Transverse colon (tissue), 4 donors: ENCODE results near the gene DHRS7. TPM values are rescaled to one million over a fixed set of nuclear protein-coding genes. Genes with fewer than 3 reads are reported as not detected.

Experiments used
- DNase-seq: peaks from one replicate; pipeline ENCODE4 v3.0.0-alpha.2; 2019
- H3K27ac ChIP-seq, 4 donors: fragments of 200-600 bp; sonication (generic); 2 replicates each; pipeline ENCODE4 v1.5.1; 2016 to 2018; ENCODE audit warnings: inconsistent platforms in 4 of 4
- H3K27me3 ChIP-seq: fragments of 200-600 bp; sonication (generic); 2 replicates; pipeline ENCODE4 v1.5.1; 2017; ENCODE audit warnings: inconsistent platforms
- H3K36me3 ChIP-seq, 4 donors: fragments of 200-600 bp; sonication (generic); 2 replicates each; pipeline ENCODE4 v1.5.1; 2017 to 2019; ENCODE audit warnings: inconsistent platforms in 4 of 4
- H3K4me1 ChIP-seq, 4 donors: fragments of 200-600 bp; sonication (generic); 2 replicates each; pipeline ENCODE4 v1.5.1; 2017 to 2020; ENCODE audit warnings: inconsistent platforms in 4 of 4
- H3K4me3 ChIP-seq, 4 donors: fragments of 200-600 bp; sonication (generic); 1 replicate in 1 of 4; 2 replicates in 3 of 4; pipeline versions ENCODE4 v1.5.1 to v1.6.1; 2017 to 2019; ENCODE audit warnings: inconsistent platforms in 4 of 4
- H3K9me3 ChIP-seq, 2 donors: fragments of 200-600 bp; sonication (generic); 2 replicates each; pipeline ENCODE4 v1.5.1; 2017 to 2019; ENCODE audit warnings: inconsistent platforms in 2 of 2
- EP300 ChIP-seq: sonication (generic); formaldehyde crosslinking; IDR thresholded peaks from one replicate; pipeline ENCODE4 v1.6.1; 2017; ENCODE audit warnings: antibody characterized with exemption, low read depth
- POLR2A ChIP-seq: fragments of 450-650 bp; IDR thresholded peaks from one replicate; pipeline ENCODE4 v1.6.1; 2016; ENCODE audit warnings: antibody characterized with exemption, mild to moderate bottlenecking, moderate library complexity
- POLR2AphosphoS5 ChIP-seq, 3 donors: sonication (generic); formaldehyde crosslinking; IDR thresholded peaks; one replicate each; pipeline ENCODE4 v1.6.1; 2016; ENCODE audit warnings: antibody characterized with exemption in 3 of 3
- WGBS, 2 donors: methylation state at CpG; one replicate each; pipeline ENCODE4 v1.1.5; 2018; ENCODE audit warnings: low coverage in 1 of 2; 5-methylcytosine and 5-hydroxymethylcytosine counted together
- in situ Hi-C, 4 donors: fragments of 200-750 bp; cut with MboI; loops; one replicate each; pipeline versions ENCODE4 v1.15.0 to v1.15.1; 2017; ENCODE audit warnings: low sequenced_read_pairs in 3 of 4, low pct_ligation_motif_present in 1 of 4, low pct_unique_long_range_greater_than_20kb in 1 of 4
- intact Hi-C: fragments of 100-400 bp; cut with DNase I; formaldehyde crosslinking; loops from one replicate; pipeline ENCODE4 v1.15.1; 2023; ENCODE audit warnings: low total_unique reads
- total RNA-seq, 4 donors: library from RNA; depleted of rRNA; stranded (reverse); fragments of >200 nt; gene quantifications; one replicate each; pipeline ENCODE4 v1.1.0, GENCODE V29; 2016
- TF ChIP-seq, protein P1 (sequence below), 5 experiments: fragments of 200-600 bp in 3 of 5; fragments of 450-650 bp in 2 of 5; sonication (generic) in 3 of 5; IDR thresholded peaks; 1 replicate in 2 of 5; 2 replicates in 3 of 5; pipeline ENCODE4 v1.5.1; 2016 to 2017; ENCODE audit warnings: antibody characterized with exemption in 5 of 5, inconsistent platforms in 3 of 5, mild to moderate bottlenecking in 2 of 5, moderate library complexity in 1 of 5

DHRS7 gene
- total RNA-seq, 4 donors from 2014 or later: 22.4 to 154 (median 82.8) TPM

DNA sequence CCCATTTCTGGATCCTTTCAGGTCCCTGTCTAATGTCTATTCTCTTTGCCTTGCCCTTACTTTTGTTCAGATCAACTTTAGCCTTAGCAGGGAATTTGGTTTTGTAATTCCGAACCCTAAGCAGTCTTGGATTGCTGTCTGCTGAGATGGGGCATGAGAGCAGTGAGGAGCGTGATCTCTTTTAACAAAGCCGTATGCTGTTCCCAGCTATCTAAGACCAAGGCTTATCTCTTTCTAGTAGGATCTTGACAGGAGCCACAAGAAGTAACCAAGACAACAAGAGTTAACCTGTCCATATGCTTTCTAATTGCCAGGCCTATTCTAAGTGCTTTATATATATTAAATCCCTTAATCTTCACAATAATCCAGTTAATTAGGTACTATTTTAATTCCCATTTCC lies 4.5 kb upstream of the DHRS7 start:
- Histone ChIP-seq H3K27me3 (no peaks in the 10 kb centered on the region), H3K36me3 (no peaks in the 10 kb centered on the region), H3K27ac (no peak overlapping the region), H3K4me3 (no peak overlapping the region), H3K9me3 (no peaks in the 10 kb centered on the region), H3K4me1 (peaks cover 0 to 13% (median 6%) of the 10 kb centered on the region in 4 donors)
- in situ Hi-C loops (loop anchor here in 1 of 4 donors (10.0 kb wide), 1 partner anchor 85 kb away; no protein-coding TSS in a partner anchor), intact Hi-C loops (loop anchor here (10.0 kb wide), 1 partner anchor 75 kb away; the partner anchor contains the start of gene PCNX4)
- TF ChIP-seq POLR2A (no peak), EP300 (no peak), POLR2AphosphoS5 (IDR thresholded peaks at IDR 0.05) (no peak)
- TF ChIP-seq, protein P1, sequence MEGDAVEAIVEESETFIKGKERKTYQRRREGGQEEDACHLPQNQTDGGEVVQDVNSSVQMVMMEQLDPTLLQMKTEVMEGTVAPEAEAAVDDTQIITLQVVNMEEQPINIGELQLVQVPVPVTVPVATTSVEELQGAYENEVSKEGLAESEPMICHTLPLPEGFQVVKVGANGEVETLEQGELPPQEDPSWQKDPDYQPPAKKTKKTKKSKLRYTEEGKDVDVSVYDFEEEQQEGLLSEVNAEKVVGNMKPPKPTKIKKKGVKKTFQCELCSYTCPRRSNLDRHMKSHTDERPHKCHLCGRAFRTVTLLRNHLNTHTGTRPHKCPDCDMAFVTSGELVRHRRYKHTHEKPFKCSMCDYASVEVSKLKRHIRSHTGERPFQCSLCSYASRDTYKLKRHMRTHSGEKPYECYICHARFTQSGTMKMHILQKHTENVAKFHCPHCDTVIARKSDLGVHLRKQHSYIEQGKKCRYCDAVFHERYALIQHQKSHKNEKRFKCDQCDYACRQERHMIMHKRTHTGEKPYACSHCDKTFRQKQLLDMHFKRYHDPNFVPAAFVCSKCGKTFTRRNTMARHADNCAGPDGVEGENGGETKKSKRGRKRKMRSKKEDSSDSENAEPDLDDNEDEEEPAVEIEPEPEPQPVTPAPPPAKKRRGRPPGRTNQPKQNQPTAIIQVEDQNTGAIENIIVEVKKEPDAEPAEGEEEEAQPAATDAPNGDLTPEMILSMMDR (IDR thresholded peaks at IDR 0.05): no peak
- WGBS, 2 donors: 96 to 99% methylated on average over 3 of the region's 3 CpGs
- no peak for DNase-seq

DNA sequence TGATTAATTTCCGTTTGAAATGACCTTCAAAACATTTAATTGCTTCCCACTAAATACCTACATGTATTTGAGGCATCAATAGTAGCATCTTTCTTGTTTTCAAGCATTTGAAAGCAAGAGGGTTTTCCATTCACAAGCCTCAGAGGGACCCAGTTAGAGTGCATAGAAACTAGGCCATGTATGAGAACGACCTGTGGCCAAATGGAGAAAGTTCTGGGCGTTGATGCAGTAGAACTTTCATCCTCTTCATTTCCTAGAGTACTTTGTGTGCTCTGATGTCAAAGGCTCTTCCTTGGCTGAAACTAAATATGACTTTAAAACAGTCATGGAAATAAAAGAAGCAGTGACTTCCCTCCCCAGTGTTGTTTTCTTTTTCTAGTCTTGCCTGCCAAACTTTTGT lies 944 bp upstream of the DHRS7 start:
- intact Hi-C loops: loop anchor here (10.0 kb wide), 1 partner anchor 71 kb away; the partner anchor contains the start of gene PCNX4
- no peaks in the 10 kb centered on the region for H3K36me3 ChIP-seq
- peaks cover 5 to 25% (median 7%) of the 10 kb centered on the region in 4 donors for H3K4me1 ChIP-seq
- DNase-seq: no peak
- peak overlapping the region; percentile 90 to 96 (median 94) for H3K27ac ChIP-seq
- 50 to 62% methylated on average over 3 of the region's 3 CpGs for WGBS, 2 donors
- TF ChIP-seq POLR2AphosphoS5 (IDR thresholded peaks at IDR 0.05): no peak
- no peak for TF ChIP-seq EP300
- in situ Hi-C loops: loop anchor here in 1 of 4 donors (10.0 kb wide), 1 partner anchor 81 kb away; no protein-coding TSS in a partner anchor
- H3K4me3 ChIP-seq: no peak overlapping the region
- no peaks in the 10 kb centered on the region for H3K27me3 ChIP-seq
- no peaks in the 10 kb centered on the region for H3K9me3 ChIP-seq

DNA sequence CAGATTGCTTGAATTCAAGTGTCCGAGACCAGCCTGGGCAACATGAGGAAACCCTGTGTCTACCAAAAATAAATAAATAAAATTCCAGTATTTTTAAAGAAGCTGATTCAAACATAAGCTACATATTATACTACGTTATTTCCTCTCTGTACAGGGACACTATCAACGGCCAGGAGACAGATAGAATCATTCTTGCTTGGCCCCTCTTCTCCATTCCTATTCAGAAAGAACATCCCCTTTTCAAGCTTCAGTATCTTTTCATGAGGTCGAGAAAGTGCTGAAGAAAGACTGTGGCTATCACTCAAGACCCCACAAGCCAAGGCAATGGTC lies 314 bp upstream of the DHRS7 start:
- intact Hi-C loops (loop anchor here (10.0 kb wide), 1 partner anchor 71 kb away; the partner anchor contains the start of gene PCNX4), in situ Hi-C loops (loop anchor here in 1 of 4 donors (10.0 kb wide), 1 partner anchor 81 kb away; no protein-coding TSS in a partner anchor)
- H3K27ac ChIP-seq: peak overlapping the region; percentile 90 to 96 (median 94)
- peaks cover 5 to 25% (median 7%) of the 10 kb centered on the region in 4 donors for H3K4me1 ChIP-seq
- no peak for DNase-seq
- 0% methylated on average over 4 of the region's 4 CpGs; no CpG with 5 or more reads in 1 of the 2 donors for WGBS, 2 donors
- TF ChIP-seq, protein P1 (IDR thresholded peaks at IDR 0.05): peak in 2 of 5 experiments; percentile 22 to 32
- no peak for TF ChIP-seq POLR2A
- H3K4me3 ChIP-seq: peak overlapping the region; percentile 53 to 83 (median 66)
- no peaks in the 10 kb centered on the region for H3K36me3 ChIP-seq
- H3K9me3 ChIP-seq: no peaks in the 10 kb centered on the region
- H3K27me3 ChIP-seq: no peaks in the 10 kb centered on the region

DNA sequence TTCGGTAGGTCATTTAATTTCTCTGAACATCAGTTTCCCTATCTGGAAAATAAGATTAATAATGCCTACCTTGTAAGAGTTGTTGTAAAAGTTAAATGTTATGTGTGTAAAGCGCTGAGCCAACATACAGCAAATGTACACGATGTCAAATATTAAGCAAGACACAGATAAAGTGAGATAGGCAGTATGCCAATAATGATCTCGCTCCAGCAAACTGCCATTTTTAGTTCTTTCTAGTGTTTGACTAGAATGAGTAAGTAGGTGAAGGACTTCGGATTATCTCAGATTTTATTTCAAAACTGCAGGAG lies 840 bp downstream of the DHRS7 start:
- intact Hi-C loops: loop anchor here (10.0 kb wide), 1 partner anchor 70 kb away; the partner anchor contains the start of gene PCNX4
- Histone ChIP-seq H3K9me3 (no peaks in the 10 kb centered on the region), H3K27me3 (no peaks in the 10 kb centered on the region), H3K4me3 (peak overlapping the region; percentile 53 to 83 (median 66)), H3K27ac (peak overlapping the region; percentile 90 to 96 (median 94)), H3K4me1 (peaks cover 5 to 25% (median 7%) of the 10 kb centered on the region in 4 donors), H3K36me3 (no peaks in the 10 kb centered on the region)
- in situ Hi-C loops: loop anchor here in 1 of 4 donors (10.0 kb wide), 1 partner anchor 80 kb away; no protein-coding TSS in a partner anchor
- TF ChIP-seq, protein P1 (IDR thresholded peaks at IDR 0.05): no peak
- no peak for TF ChIP-seq POLR2AphosphoS5 (IDR thresholded peaks at IDR 0.05)
- TF ChIP-seq EP300: no peak
- TF ChIP-seq POLR2A: no peak
- no peak for DNase-seq
- WGBS, 2 donors: 11 to 14% methylated on average over 5 of the region's 5 CpGs
